H9 (cell line): ENCODE measurements around the gene DEFB132. TPM values are rescaled to one million over a fixed set of nuclear protein-coding genes. Genes with fewer than 3 reads are reported as not detected.

Experiments used
- DNase-seq: peaks from one replicate; pipeline ENCODE4 v3.0.0-alpha.2; 2017
- H2AFZ ChIP-seq: one replicate; pipeline ENCODE4 v1.6.1; 2013; ENCODE audit warnings: mild to moderate bottlenecking, low read length, control low read depth, moderate library complexity
- H2AK5ac ChIP-seq: 2 replicates; pipeline ENCODE4 v1.6.1; 2013; ENCODE audit warnings: low read length, control low read depth, mixed read lengths; ENCODE audit not compliant: insufficient read length
- H2BK120ac ChIP-seq: one replicate; pipeline ENCODE4 v1.6.1; 2013; ENCODE audit warnings: low read depth, mild to moderate bottlenecking, low read length, control low read depth, inconsistent platforms; ENCODE audit not compliant: poor library complexity, severe bottlenecking
- H2BK12ac ChIP-seq: 2 replicates; pipeline ENCODE4 v1.6.1; 2013; ENCODE audit warnings: low read length, control low read depth, mixed read lengths, low read depth; ENCODE audit not compliant: insufficient read length
- H2BK15ac ChIP-seq: 2 replicates; pipeline ENCODE4 v1.6.1; 2013; ENCODE audit warnings: low read depth, low read length, control low read depth
- H2BK20ac ChIP-seq: one replicate; pipeline ENCODE4 v1.6.1; 2013; ENCODE audit warnings: low read depth, mild to moderate bottlenecking, low read length, control low read depth, inconsistent platforms; ENCODE audit not compliant: poor library complexity, severe bottlenecking
- H2BK5ac ChIP-seq: 2 replicates; pipeline ENCODE4 v1.6.1; 2013; ENCODE audit warnings: low read length, control low read depth, mixed read lengths; ENCODE audit not compliant: insufficient read length
- H3K14ac ChIP-seq: 2 replicates; pipeline ENCODE4 v1.6.1; 2013; ENCODE audit warnings: low read length, control low read depth; ENCODE audit not compliant: insufficient read depth
- H3K18ac ChIP-seq: 2 replicates; pipeline ENCODE4 v1.6.1; 2013; ENCODE audit warnings: low read depth, mild to moderate bottlenecking, mixed read lengths, low read length, control low read depth; ENCODE audit not compliant: insufficient read length
- H3K23ac ChIP-seq: 2 replicates; pipeline ENCODE4 v1.6.1; 2013; ENCODE audit warnings: low read length, control low read depth, mixed read lengths, low read depth; ENCODE audit not compliant: insufficient read length
- H3K23me2 ChIP-seq: 2 replicates; pipeline ENCODE4 v1.6.1; 2013; ENCODE audit warnings: low read depth, mild to moderate bottlenecking, mixed read lengths, low read length, control low read depth; ENCODE audit not compliant: insufficient read length, poor library complexity, severe bottlenecking
- H3K27ac ChIP-seq: 2 replicates; pipeline ENCODE4 v1.5.1; 2013; ENCODE audit warnings: low read length, control low read depth, mixed read lengths, low read depth; ENCODE audit not compliant: insufficient read length
- H3K27me3 ChIP-seq: 2 replicates; pipeline ENCODE4 v1.6.1; 2013; ENCODE audit warnings: low read length, control low read depth, inconsistent platforms; ENCODE audit not compliant: insufficient read depth
- H3K4ac ChIP-seq: 2 replicates; pipeline ENCODE4 v1.6.1; 2013; ENCODE audit warnings: low read depth, mild to moderate bottlenecking, control low read depth, inconsistent platforms, low read length, moderate library complexity
- H3K4me1 ChIP-seq: 2 replicates; pipeline ENCODE4 v1.6.1; 2013; ENCODE audit warnings: low read length, control low read depth, inconsistent platforms; ENCODE audit not compliant: insufficient read depth
- H3K4me2 ChIP-seq: 2 replicates; pipeline ENCODE4 v1.6.1; 2013; ENCODE audit warnings: low read length, control low read depth, mixed read lengths; ENCODE audit not compliant: insufficient read length, insufficient read depth
- H3K56ac ChIP-seq: 2 replicates; pipeline ENCODE4 v1.6.1; 2013; ENCODE audit warnings: low read depth, mild to moderate bottlenecking, mixed read lengths, low read length, control low read depth; ENCODE audit not compliant: insufficient read length
- H3K79me1 ChIP-seq: 2 replicates; pipeline ENCODE4 v1.6.1; 2013; ENCODE audit warnings: low read depth, mild to moderate bottlenecking, moderate library complexity, low read length, control low read depth, inconsistent platforms; ENCODE audit not compliant: insufficient read depth, poor library complexity, severe bottlenecking
- H3K79me2 ChIP-seq: 2 replicates; pipeline ENCODE4 v1.6.1; 2013; ENCODE audit warnings: low read length, control low read depth, inconsistent platforms; ENCODE audit not compliant: insufficient read depth
- H3K9ac ChIP-seq: 2 replicates; pipeline ENCODE4 v1.6.1; 2013; ENCODE audit warnings: low read length, control low read depth, mixed read lengths; ENCODE audit not compliant: insufficient read length; ENCODE audit errors: extremely low read depth
- H3K9me3 ChIP-seq: one replicate; pipeline ENCODE4 v1.6.1; 2013; ENCODE audit warnings: low read depth, low read length, inconsistent platforms; ENCODE audit not compliant: control insufficient read depth
- H3T11ph ChIP-seq: one replicate; pipeline ENCODE4 v1.6.1; 2013; ENCODE audit warnings: mild to moderate bottlenecking, low read length, control low read depth, inconsistent platforms
- H4K20me1 ChIP-seq: one replicate; pipeline ENCODE4 v1.6.1; 2013; ENCODE audit not compliant: control insufficient read depth, insufficient read length, insufficient read depth
- H4K5ac ChIP-seq: 2 replicates; pipeline ENCODE4 v1.6.1; 2013; ENCODE audit warnings: low read depth, mild to moderate bottlenecking, mixed read lengths, low read length, control low read depth; ENCODE audit not compliant: insufficient read length
- H4K8ac ChIP-seq: replicated peaks from 2 replicates; pipeline ENCODE4 v1.6.1; 2013; ENCODE audit warnings: low read length, control low read depth, mixed read lengths, low read depth; ENCODE audit not compliant: insufficient read length
- H4K91ac ChIP-seq: 2 replicates; pipeline ENCODE4 v1.6.1; 2013; ENCODE audit warnings: low read depth, mild to moderate bottlenecking, moderate library complexity, mixed read lengths, low read length, control low read depth; ENCODE audit not compliant: insufficient read length
- H3K27ac Mint-ChIP-seq, 3 experiments: 2 replicates in 2 of 3; 3 replicates in 1 of 3; pipeline ENCODE4 v1.8.0; 2020 to 2021; ENCODE audit warnings: mixed read lengths in 3 of 3, mild to moderate bottlenecking in 1 of 3, moderate library complexity in 1 of 3
- H3K27me3 Mint-ChIP-seq: 2 replicates; pipeline ENCODE4 v1.8.0; 2021; ENCODE audit warnings: low read depth, mild to moderate bottlenecking, moderate library complexity, mixed read lengths
- H3K36me3 Mint-ChIP-seq, 3 experiments: 2 replicates in 2 of 3; 3 replicates in 1 of 3; pipeline ENCODE4 v1.8.0; 2020 to 2021; ENCODE audit warnings: low read depth in 3 of 3, mixed read lengths in 3 of 3; ENCODE audit not compliant: insufficient read depth in 1 of 3
- H3K4me1 Mint-ChIP-seq, 2 experiments: 2 replicates each; pipeline ENCODE4 v1.8.0; 2020; ENCODE audit warnings: mixed read lengths in 2 of 2
- H3K4me3 Mint-ChIP-seq, 2 experiments: 2 replicates in 1 of 2; 3 replicates in 1 of 2; pipeline ENCODE4 v1.8.0; 2020 to 2021; ENCODE audit warnings: mild to moderate bottlenecking in 2 of 2, mixed read lengths in 2 of 2, moderate library complexity in 1 of 2
- H3K9me3 Mint-ChIP-seq, 2 experiments: 2 replicates in 1 of 2; 3 replicates in 1 of 2; pipeline ENCODE4 v1.8.0; 2020; ENCODE audit warnings: mild to moderate bottlenecking in 2 of 2, mixed read lengths in 2 of 2, moderate library complexity in 1 of 2
- CTCF ChIP-seq: fragments of 200-600 bp; sonication (generic); conservative IDR thresholded peaks from 3 replicates; pipeline ENCODE4 v1.8.0; 2021; ENCODE audit warnings: antibody characterized with exemption, mild to moderate bottlenecking
- WGBS: extraction: QIAGEN DNeasy Blood & Tissue Kit; methylation state at CpG from one replicate; pipeline ENCODE4 v1.1.7; 2013; ENCODE audit warnings: missing lambda C conversion rate, low lambda C conversion rate, mixed read lengths; ENCODE audit not compliant: insufficient read length; ENCODE audit errors: extremely low coverage; 5-methylcytosine and 5-hydroxymethylcytosine counted together
- total RNA-seq: library from RNA; stranded (reverse); gene quantifications from 2 replicates; pipeline ENCODE4 v1.2.1, GENCODE V29; 2021

Gene DEFB132
- total RNA-seq, 1 experiment from 2014 or later, result not detected

GRCh38 chr20:310645-311044, 53.1 kb downstream of the DEFB132 start:
- Mint-ChIP-seq H3K27me3 (peaks cover 4% of the 10 kb centered on the region; the same call in 1 of the 2 replicates), H3K36me3 (no peaks in the 10 kb centered on the region; a peak in 1 of 7 replicates), H3K4me3 (peak overlapping the region in 1 of 2 experiments; percentile 85; a peak in 3 of 5 replicates), H3K4me1 (peaks cover 24 to 28% of the 10 kb centered on the region in 2 experiments), H3K27ac (peak overlapping the region in 1 of 3 experiments; percentile 77; a peak in 2 of 7 replicates), H3K9me3 (no peaks in the 10 kb centered on the region)
- TF ChIP-seq CTCF, result no peak
- Histone ChIP-seq H3K27ac (no peak overlapping the region), H3K14ac (no peak overlapping the region), H4K20me1 (no peaks in the 10 kb centered on the region), H2BK5ac (no peak overlapping the region), H3K23me2 (peaks cover 9% of the 10 kb centered on the region), H2BK120ac (no peak overlapping the region), H2BK20ac (no peak overlapping the region), H3K9me3 (no peaks in the 10 kb centered on the region), H3K18ac (no peak overlapping the region), H4K5ac (no peak overlapping the region), H3K4ac (no peak overlapping the region), H2BK15ac (no peak overlapping the region), H3K79me2 (no peaks in the 10 kb centered on the region), H2AFZ (no peak overlapping the region), H3K56ac (no peak overlapping the region), H3K79me1 (no peaks in the 10 kb centered on the region), H3K27me3 (no peaks in the 10 kb centered on the region), H3K23ac (no peak overlapping the region), H4K8ac (no peak overlapping the region), H3K9ac (no peak overlapping the region), H3T11ph (no peak overlapping the region), H3K4me2 (no peak overlapping the region), H2AK5ac (no peak overlapping the region), H4K91ac (no peak overlapping the region), H3K4me1 (no peaks in the 10 kb centered on the region; the same call in 1 of the 2 replicates), H2BK12ac (no peak overlapping the region)
- no CpG with 5 or more reads among the region's 7 CpGs for WGBS
- DNase-seq, result no peak

Other genes with a start within 250 kb of the DEFB132 start
- not detected in 2 replicates for gene DEFB125, start 170.1 kb upstream of the DEFB132 start, total RNA-seq
- gene DEFB126, start 115.1 kb upstream of the DEFB132 start, total RNA-seq, result not detected in 2 replicates
- gene DEFB127, start 100.3 kb upstream of the DEFB132 start, total RNA-seq, result not detected in 2 replicates
- gene DEFB128, start 68.0 kb upstream of the DEFB132 start, total RNA-seq, result not detected in 2 replicates
- not detected in 2 replicates for gene DEFB129, start 30.5 kb upstream of the DEFB132 start, total RNA-seq
- 13.8 and 14.5 TPM in 2 replicates for gene C20orf96, start 33.0 kb downstream of the DEFB132 start, total RNA-seq
- 41.3 and 43.3 TPM in 2 replicates for gene ZCCHC3, start 39.8 kb downstream of the DEFB132 start, total RNA-seq
- gene SOX12, start 67.8 kb downstream of the DEFB132 start, total RNA-seq, result 54.4 and 55.1 TPM in 2 replicates
- gene NRSN2, start 89.4 kb downstream of the DEFB132 start, total RNA-seq, result 18.9 and 22.7 TPM in 2 replicates
- 20.0 and 20.8 TPM in 2 replicates for gene TRIB3, start 123.0 kb downstream of the DEFB132 start, total RNA-seq
- 46.8 and 50.8 TPM in 2 replicates for gene RBCK1, start 150.6 kb downstream of the DEFB132 start, total RNA-seq
- gene TBC1D20, start 204.8 kb downstream of the DEFB132 start, total RNA-seq, result 16.8 and 17.9 TPM in 2 replicates